ENCODE measurements around the gene IPPK.

IPPK gene

DNA sequence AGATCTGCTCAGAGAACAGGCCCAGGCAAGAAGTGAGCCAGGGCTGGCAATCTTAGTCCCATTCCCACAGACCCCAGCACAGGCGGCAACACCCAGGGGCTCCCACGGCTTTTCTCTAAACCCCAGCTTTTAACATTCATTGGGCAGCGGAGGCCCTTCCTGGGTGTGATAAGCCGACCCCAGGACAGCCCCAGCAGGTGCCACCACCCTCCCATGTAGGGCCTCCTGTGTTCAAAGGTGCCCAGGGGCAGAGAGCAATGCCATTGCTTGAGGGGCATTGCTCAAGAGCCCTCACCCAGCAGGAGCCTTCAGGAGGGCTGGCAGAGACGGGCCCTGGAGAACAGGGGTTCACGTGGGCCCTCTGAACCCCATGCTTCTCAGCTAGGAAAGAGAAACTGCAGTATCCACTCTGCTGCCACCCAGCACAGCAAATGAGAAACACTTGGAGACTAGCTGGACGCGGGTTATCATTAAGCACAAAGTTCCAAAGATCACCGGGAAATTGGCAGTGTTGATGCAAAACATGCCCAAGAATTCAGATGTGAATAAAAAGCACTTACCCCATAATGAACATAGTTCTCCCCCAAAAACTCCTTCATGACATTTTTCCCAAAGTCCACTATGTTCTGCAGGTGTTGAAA is 13.9 kb downstream of the IPPK start:
- no peak for DNase-seq

- DNase-seq, result no peak
These were observed 14.6 kb downstream of the IPPK start for GRCh38 chr9:92655366-92655765.

DNA sequence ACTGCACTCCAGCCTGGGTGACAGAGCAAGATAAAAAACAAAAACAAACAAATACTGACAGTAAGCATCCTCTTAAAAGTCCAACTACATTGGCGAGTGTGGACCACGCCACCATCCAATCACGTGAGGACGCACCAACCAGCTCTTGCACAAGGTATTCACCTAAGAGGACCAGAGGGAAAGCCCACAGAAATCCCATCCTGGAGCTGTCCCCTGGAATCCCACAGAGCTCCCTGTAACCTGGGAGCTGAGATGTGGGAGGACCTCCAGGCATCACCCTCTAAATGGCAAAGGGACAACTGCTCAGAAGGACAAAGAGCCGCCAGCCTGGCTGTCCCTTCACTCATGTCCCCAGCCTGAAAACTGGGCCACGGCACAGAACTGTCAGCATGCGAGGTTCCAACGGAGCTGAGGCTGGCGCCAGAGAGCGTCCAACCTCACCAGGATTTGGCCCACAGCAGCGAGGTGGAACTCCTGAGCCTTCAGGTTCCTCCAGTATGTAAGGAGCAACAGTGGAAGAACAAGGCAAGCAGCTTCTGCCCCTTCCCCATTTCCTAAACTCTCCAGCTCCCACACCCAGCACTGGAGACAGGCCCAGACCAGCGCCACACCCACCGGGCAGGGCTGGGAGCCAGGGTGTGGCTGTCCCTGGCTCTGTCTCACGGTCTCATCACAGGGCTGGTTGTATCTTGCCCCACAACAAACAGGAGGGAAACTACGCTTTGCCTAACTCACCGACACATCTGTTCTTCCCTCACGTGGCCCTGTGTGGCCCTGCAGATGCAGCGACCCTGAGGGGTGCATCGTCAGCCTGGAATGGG is 15.2 kb downstream of the IPPK start:
- no peak for DNase-seq

DNA sequence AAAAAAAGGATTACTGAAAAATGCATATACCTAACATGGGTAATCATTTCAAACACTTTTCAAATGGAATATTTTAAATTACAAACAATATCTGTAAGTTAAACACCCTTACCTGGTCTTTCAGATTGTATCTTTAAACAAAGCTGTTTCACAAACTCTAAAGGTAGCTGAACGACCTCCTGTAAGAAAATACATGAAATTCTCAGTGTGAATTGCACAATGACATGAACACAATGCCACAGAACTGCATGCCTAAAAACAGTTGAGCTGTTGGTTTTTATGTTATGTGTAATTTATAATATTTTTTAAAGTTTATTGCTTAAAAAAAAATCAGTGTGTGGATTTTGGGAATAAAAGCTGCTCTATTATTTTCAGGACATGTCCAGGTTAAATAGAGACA is 17.5 kb downstream of the IPPK start:
- DNase-seq, result no peak

- DNase-seq, result no peak
These were observed 18.9 kb downstream of the IPPK start for GRCh38 chr9:92650839-92651621.

GRCh38 chr9:92650296-92650695 is 19.6 kb downstream of the IPPK start:
- DNase-seq, result no peak

DNA sequence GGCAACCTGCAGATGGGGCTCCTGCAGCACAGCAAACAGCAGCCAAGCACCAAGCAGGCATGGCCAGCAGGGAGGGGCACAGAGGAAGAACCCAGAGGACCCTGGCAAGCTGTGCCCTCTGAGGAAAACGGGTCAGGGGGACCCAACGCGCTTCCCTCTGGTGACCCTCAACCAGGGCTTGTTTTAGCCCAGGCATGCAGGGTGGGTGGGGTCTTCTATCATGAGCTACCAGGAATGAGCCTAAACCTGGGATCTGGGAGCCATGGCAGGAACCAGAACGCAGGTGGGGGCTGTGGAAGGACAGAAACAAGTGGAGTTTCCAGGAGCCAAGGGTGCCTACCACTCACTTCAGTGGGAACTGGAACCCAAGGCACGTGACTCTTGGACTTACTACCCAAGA is 20.9 kb downstream of the IPPK start:
- no peak for DNase-seq

DNA sequence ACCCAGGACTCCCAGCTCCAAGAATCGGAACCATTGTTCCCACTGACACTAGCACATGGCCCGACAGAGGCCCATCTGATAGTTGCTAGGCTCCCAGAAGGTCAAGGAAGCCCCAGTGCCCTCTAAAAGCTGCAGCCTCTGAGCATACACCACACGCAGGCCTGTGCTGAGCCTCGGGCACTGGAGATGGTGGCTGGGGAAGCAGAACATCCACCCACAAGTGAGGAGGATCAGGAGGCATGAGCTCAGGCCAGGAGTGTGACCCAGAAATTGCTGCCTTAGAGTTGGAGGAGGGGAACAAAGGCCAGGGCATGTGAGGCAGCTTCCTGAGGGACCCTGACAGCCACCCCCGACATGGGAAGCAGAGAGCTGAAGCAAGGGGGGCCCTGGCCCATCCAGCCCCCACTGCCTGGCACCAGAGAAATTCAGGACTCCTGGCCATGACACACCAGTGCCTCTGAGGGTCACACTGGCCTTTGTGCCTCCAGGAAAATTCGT is 21.4 kb downstream of the IPPK start:
- no peak for DNase-seq

GRCh38 chr9:92647671-92648473 is 22.1 kb downstream of the IPPK start:
- DNase-seq, result no peak

- no peak for DNase-seq
These were observed 24.9 kb downstream of the IPPK start for GRCh38 chr9:92645041-92645440.

DNA sequence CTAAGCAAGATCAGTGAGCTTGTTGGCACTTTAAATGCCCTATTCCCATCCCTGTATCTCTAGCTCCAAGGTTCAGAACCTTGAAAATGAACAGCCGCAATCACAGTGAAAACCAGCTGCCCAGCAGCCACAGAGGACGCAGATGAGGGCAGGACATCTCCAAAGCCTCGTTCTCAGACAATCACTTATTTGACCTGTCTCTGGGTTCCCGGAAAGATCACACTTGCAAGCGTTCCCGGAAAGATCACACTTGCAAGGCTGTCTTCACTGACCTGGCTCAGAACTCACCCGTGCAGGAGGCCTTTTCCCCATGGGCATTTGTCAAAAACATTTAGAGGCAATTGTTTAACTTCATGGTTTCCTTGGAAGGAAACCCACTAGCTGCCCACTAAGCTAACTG is 25.7 kb downstream of the IPPK start:
- no peak for DNase-seq

DNA sequence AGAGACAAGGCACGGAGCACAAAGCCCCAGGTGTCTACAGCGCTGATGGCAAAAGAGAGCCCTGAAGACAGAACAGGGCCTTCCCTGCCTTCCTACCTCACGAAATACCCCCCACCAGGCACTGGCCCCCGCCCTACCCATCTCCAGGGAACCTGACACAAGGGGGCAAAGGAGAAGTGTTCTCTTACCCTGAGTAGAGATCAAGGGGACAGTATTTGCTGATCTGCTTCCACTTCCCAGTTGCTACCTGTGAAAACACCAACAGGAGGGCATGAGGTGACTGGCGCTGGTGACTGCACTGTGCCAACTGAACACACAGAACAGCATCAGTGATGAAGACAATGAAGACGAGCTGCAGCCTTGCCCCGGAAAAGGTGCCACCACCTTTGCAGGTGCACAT is 27.4 kb downstream of the IPPK start:
- no peak for DNase-seq

- no peak for DNase-seq
These were observed 27.9 kb downstream of the IPPK start for GRCh38 chr9:92642041-92642451.

- no peak for DNase-seq
These were observed 28.7 kb downstream of the IPPK start for GRCh38 chr9:92641092-92641809.

- DNase-seq, result no peak
These were observed 29.4 kb downstream of the IPPK start for GRCh38 chr9:92640398-92641091.

- DNase-seq, result no peak
These were observed 30.1 kb downstream of the IPPK start for GRCh38 chr9:92639791-92640271.

- DNase-seq, result no peak
These were observed 30.8 kb downstream of the IPPK start for GRCh38 chr9:92639124-92639523.

GRCh38 chr9:92638621-92639101 is 31.3 kb downstream of the IPPK start:
- DNase-seq, result no peak

DNA sequence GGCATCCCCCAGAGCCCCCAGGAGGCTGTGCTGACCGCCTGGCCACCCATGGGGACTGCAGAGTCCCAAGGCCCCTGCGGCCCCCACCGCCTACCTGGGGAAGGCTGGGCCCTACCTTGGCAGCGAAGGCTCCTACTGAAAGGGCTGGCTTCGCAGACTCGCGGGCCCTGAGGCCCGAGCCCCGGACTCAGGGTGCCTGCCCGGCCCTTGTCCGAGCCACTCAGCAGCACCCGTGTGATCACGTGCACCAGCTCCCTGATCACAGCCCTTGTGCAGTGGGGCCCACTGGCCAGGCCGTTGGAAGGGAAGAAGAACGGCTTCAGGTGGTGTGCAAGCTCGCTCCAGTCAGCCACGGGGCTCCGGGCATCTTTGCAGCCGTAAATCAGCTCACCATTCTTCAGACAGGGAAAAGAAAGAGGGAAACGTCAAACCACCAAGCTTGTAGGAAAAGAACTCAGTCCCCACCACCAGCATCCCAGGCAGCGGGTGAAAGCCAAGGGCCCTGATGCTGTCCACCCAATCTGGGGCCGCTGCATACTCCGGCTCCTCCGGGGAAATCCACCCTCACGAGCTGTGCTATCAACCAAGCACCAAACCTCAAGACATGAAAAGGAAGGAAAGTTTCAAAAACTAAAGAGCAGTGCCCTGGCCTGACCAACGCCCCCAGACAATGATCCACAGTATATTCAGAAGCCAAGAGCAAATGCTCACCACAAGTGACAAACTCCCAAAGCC is 31.9 kb downstream of the IPPK start:
- no peak for DNase-seq

- DNase-seq, result no peak
These were observed 32.6 kb downstream of the IPPK start for GRCh38 chr9:92637326-92637725.
